GM18505 (cell line): ENCODE results near the gene LRRC66.

Experiments
- ATAC-seq: cut with Tn5 transposase; IDR thresholded peaks from one replicate; pipeline ENCODE4 v1.9.1; 2021; ENCODE audit not compliant: unreplicated experiment
- POLR2A ChIP-seq: IDR thresholded peaks from 4 replicates; pipeline ENCODE4 v1.6.1; 2011; ENCODE audit warnings: borderline replicate concordance; ENCODE audit not compliant: insufficient read depth, insufficient read length; ENCODE audit errors: extremely low read depth

LRRC66 gene

GRCh38 chr4:52005604-52006273 lies 14.4 kb downstream of the LRRC66 start:
- no peak for ATAC-seq
- no peak for TF ChIP-seq POLR2A

- TF ChIP-seq POLR2A: no peak
- ATAC-seq: no peak
Measured at GRCh38 chr4:52004414-52004813, 15.7 kb downstream of the LRRC66 start.

GRCh38 chr4:52001616-52002015 lies 18.5 kb downstream of the LRRC66 start:
- no peak for TF ChIP-seq POLR2A
- no peak for ATAC-seq

- no peak for TF ChIP-seq POLR2A
- no peak for ATAC-seq
Measured at GRCh38 chr4:51999250-51999649, 20.9 kb downstream of the LRRC66 start.

- no peak for TF ChIP-seq POLR2A
- no peak for ATAC-seq
Measured at GRCh38 chr4:51998837-51999236, 21.3 kb downstream of the LRRC66 start.

GRCh38 chr4:51997647-51998046 lies 22.5 kb downstream of the LRRC66 start:
- no peak for TF ChIP-seq POLR2A
- ATAC-seq: no peak

GRCh38 chr4:51995647-51996220 lies 24.4 kb downstream of the LRRC66 start:
- no peak for TF ChIP-seq POLR2A
- ATAC-seq: no peak

- ATAC-seq: no peak
- TF ChIP-seq POLR2A: no peak
Measured at GRCh38 chr4:51965862-51966261, 54.3 kb downstream of the LRRC66 start.

GRCh38 chr4:51963841-51964517 lies 56.2 kb downstream of the LRRC66 start:
- no peak for ATAC-seq
- no peak for TF ChIP-seq POLR2A

- no peak for ATAC-seq
- no peak for TF ChIP-seq POLR2A
Measured at GRCh38 chr4:51960486-51960885, 59.7 kb downstream of the LRRC66 start.

GRCh38 chr4:51958199-51958968 lies 61.8 kb downstream of the LRRC66 start:
- TF ChIP-seq POLR2A: no peak
- no peak for ATAC-seq
